ENCODE data around the gene NLRP6.
"Not testable (repeated sequence)": the region's sequence is repeated elsewhere in the genome, so short reads cannot be mapped to it uniquely, and the experiment has no call there.

NLRP6 gene

GRCh38 chr11:256952-257737 lies 21.1 kb upstream of the NLRP6 start:
- DNase-seq = no peak

- DNase-seq = no peak
Observed at GRCh38 chr11:257766-258493, 20.3 kb upstream of the NLRP6 start.

- DNase-seq = no peak
Observed at GRCh38 chr11:259413-259812, 18.8 kb upstream of the NLRP6 start.

- no peak for DNase-seq
Observed at GRCh38 chr11:261624-262023, 16.6 kb upstream of the NLRP6 start.

GRCh38 chr11:266676-267439 lies 11.3 kb upstream of the NLRP6 start:
- DNase-seq = no peak

- DNase-seq = no peak
Observed at GRCh38 chr11:267491-267994, 10.7 kb upstream of the NLRP6 start.

GRCh38 chr11:268716-269145 lies 9.5 kb upstream of the NLRP6 start:
- not testable (repeated sequence) for DNase-seq

GRCh38 chr11:269146-269890 lies 8.9 kb upstream of the NLRP6 start:
- DNase-seq = no peak

GRCh38 chr11:270451-271318 lies 7.5 kb upstream of the NLRP6 start:
- DNase-seq = no peak

- no peak for DNase-seq
Observed at GRCh38 chr11:271319-271715, 6.9 kb upstream of the NLRP6 start.

GRCh38 chr11:272195-272930 lies 5.8 kb upstream of the NLRP6 start:
- DNase-seq = no peak

GRCh38 chr11:272931-273198 lies 5.3 kb upstream of the NLRP6 start:
- no peak for DNase-seq

- no peak for DNase-seq
Observed at GRCh38 chr11:276219-276618, 2.0 kb upstream of the NLRP6 start.

- no peak for DNase-seq
Observed at GRCh38 chr11:279040-279965, 1.1 kb downstream of the NLRP6 start.

GRCh38 chr11:279966-280705 lies 1.9 kb downstream of the NLRP6 start:
- DNase-seq = no peak

- DNase-seq = no peak
Observed at GRCh38 chr11:280706-281485, 2.7 kb downstream of the NLRP6 start.

GRCh38 chr11:281486-282161 lies 3.4 kb downstream of the NLRP6 start:
- no peak for DNase-seq

- DNase-seq = no peak
Observed at GRCh38 chr11:282171-282570, 4.0 kb downstream of the NLRP6 start.
